Right lobe of liver (tissue), 6 donors: ENCODE results near the gene NDST4. TPM values are rescaled to one million over a fixed set of nuclear protein-coding genes. Genes with fewer than 3 reads are reported as not detected.

ENCODE experiments used
- ATAC-seq, 4 donors: fragments of 200-7000 bp; cut with Tn5 transposase; one replicate each; pipeline ENCODE4 v1.9.1; 2020; ENCODE audit warnings: mild to moderate bottlenecking in 4 of 4, moderate library complexity in 4 of 4
- DNase-seq, 3 donors: peaks; one replicate each; pipeline ENCODE4 v3.0.0-alpha.2; 2020
- H3K27ac ChIP-seq, 3 donors: fragments of 200-600 bp; one replicate each; pipeline ENCODE4 v1.8.0; 2022
- H3K27me3 ChIP-seq, 2 donors: fragments of 200-600 bp; one replicate each; pipeline ENCODE4 v1.8.0; 2022
- H3K36me3 ChIP-seq, 4 donors: fragments of 200-600 bp; sonication (generic) in 1 of 4; one replicate each; pipeline versions ENCODE4 v1.5.1 to v1.8.0; 2017 to 2022; ENCODE audit warnings: control low read depth in 1 of 4
- H3K4me1 ChIP-seq, 4 donors: fragments of 200-600 bp; sonication (generic) in 1 of 4; one replicate each; pipeline versions ENCODE4 v1.5.1 to v1.8.0; 2017 to 2022; ENCODE audit warnings: control low read depth in 1 of 4
- H3K4me3 ChIP-seq, 3 donors: fragments of 200-600 bp; one replicate each; pipeline ENCODE4 v1.8.0; 2022
- H3K9me3 ChIP-seq, 4 donors: fragments of 200-600 bp; sonication (generic) in 1 of 4; one replicate each; pipeline versions ENCODE4 v1.5.1 to v1.8.0; 2017 to 2022; ENCODE audit warnings: control low read depth in 1 of 4
- CTCF ChIP-seq, 4 donors: fragments of 200-600 bp in 3 of 4; fragments of 450-650 bp in 1 of 4; IDR thresholded peaks; one replicate each; pipeline versions ENCODE4 v1.5.1 to v1.8.0; 2016 to 2022; ENCODE audit warnings: antibody characterized with exemption in 4 of 4, mild to moderate bottlenecking in 2 of 4
- POLR2A ChIP-seq: fragments of 450-650 bp; IDR thresholded peaks from one replicate; pipeline ENCODE4 v1.6.1; 2017; ENCODE audit warnings: antibody characterized with exemption, mild to moderate bottlenecking
- WGBS: methylation state at CpG from one replicate; pipeline ENCODE4 v1.1.6; 2018; ENCODE audit warnings: low coverage, low lambda C conversion rate; ENCODE audit not compliant: insufficient coverage; ENCODE audit errors: missing lambda C conversion rate; 5-methylcytosine and 5-hydroxymethylcytosine counted together
- intact Hi-C, 2 donors: fragments of 100-400 bp; cut with DNase I; formaldehyde crosslinking; loops; one replicate each; pipeline versions ENCODE4 v1.11.2 to v1.14.1; 2022
- total RNA-seq, 6 experiments: library from RNA; depleted of rRNA in 2 of 6; stranded (reverse); fragments of >200 nt in 2 of 6; fragmentation: NEBNext Ultra II Directional in 3 of 6; extraction: Animal tissue kit (Norgen Biotek cat#: 25700) in 3 of 6; gene quantifications; one replicate each; pipeline versions ENCODE4 v1.1.0 to v1.2.4, GENCODE V29; 2016 to 2023
- donor health status: DM: no; HTN: yes; CAD: no.
- donor health status: DM: no; HTN: no; CAD: no.
- donor health status: DM: no; HTN: no; CAD: no.
- donor health status: DM: no; HTN: yes; CAD: no.
- donor health status: DM: no; HTN: yes; CAD: no.

Gene NDST4
- total RNA-seq, 6 experiments from 2014 or later, result not detected

- Histone ChIP-seq H3K27ac (no peak overlapping the region), H3K9me3 (no peaks in the 10 kb centered on the region), H3K27me3 (no peaks in the 10 kb centered on the region), H3K4me3 (no peak overlapping the region), H3K4me1 (no peaks in the 10 kb centered on the region), H3K36me3 (no peaks in the 10 kb centered on the region)
- ATAC-seq (no peak), DNase-seq (no peak)
- WGBS, result 40% methylated on average over 3 of the region's 3 CpGs
- TF ChIP-seq POLR2A (no peak), CTCF (IDR thresholded peaks at IDR 0.05) (no peak)
- intact Hi-C loops, result no loop called here
Measured at GRCh38 chr4:114879916-114880669, 233.3 kb downstream of the NDST4 start.

GRCh38 chr4:114875630-114876029 is 237.8 kb downstream of the NDST4 start:
- no peak overlapping the region for H3K4me3 ChIP-seq
- no peaks in the 10 kb centered on the region for H3K36me3 ChIP-seq
- no peaks in the 10 kb centered on the region for H3K4me1 ChIP-seq
- H3K27ac ChIP-seq, result no peak overlapping the region
- intact Hi-C loops, result no loop called here
- ATAC-seq (no peak), DNase-seq (no peak)
- no peaks in the 10 kb centered on the region for H3K27me3 ChIP-seq
- no peaks in the 10 kb centered on the region for H3K9me3 ChIP-seq
- no peak for TF ChIP-seq CTCF (IDR thresholded peaks at IDR 0.05)
- TF ChIP-seq POLR2A, result no peak

GRCh38 chr4:114874321-114874720 is 239.1 kb downstream of the NDST4 start:
- no peak for TF ChIP-seq POLR2A
- no peak for TF ChIP-seq CTCF (IDR thresholded peaks at IDR 0.05)
- no peaks in the 10 kb centered on the region for H3K9me3 ChIP-seq
- H3K36me3 ChIP-seq, result no peaks in the 10 kb centered on the region
- no peak overlapping the region for H3K4me3 ChIP-seq
- no peaks in the 10 kb centered on the region for H3K27me3 ChIP-seq
- 64% methylated on average over 1 of the region's 1 CpG for WGBS
- H3K4me1 ChIP-seq, result no peaks in the 10 kb centered on the region
- ATAC-seq, result no peak
- DNase-seq, result no peak
- no peak overlapping the region for H3K27ac ChIP-seq
- intact Hi-C loops, result no loop called here

- WGBS, result 13% methylated on average over 1 of the region's 1 CpG
- H3K27ac ChIP-seq, result no peak overlapping the region
- no peaks in the 10 kb centered on the region for H3K36me3 ChIP-seq
- TF ChIP-seq POLR2A (no peak), CTCF (IDR thresholded peaks at IDR 0.05) (no peak)
- DNase-seq (no peak), ATAC-seq (no peak)
- H3K4me1 ChIP-seq, result no peaks in the 10 kb centered on the region
- no peak overlapping the region for H3K4me3 ChIP-seq
- intact Hi-C loops, result no loop called here
- H3K27me3 ChIP-seq, result no peaks in the 10 kb centered on the region
- no peaks in the 10 kb centered on the region for H3K9me3 ChIP-seq
Measured at GRCh38 chr4:114870987-114871386, 242.4 kb downstream of the NDST4 start.
